ENCODE measurements around the gene PARD3.
A peak's percentile ranks its signal among the peaks of the same experiment; 100 is the strongest.

PARD3 gene

DNA sequence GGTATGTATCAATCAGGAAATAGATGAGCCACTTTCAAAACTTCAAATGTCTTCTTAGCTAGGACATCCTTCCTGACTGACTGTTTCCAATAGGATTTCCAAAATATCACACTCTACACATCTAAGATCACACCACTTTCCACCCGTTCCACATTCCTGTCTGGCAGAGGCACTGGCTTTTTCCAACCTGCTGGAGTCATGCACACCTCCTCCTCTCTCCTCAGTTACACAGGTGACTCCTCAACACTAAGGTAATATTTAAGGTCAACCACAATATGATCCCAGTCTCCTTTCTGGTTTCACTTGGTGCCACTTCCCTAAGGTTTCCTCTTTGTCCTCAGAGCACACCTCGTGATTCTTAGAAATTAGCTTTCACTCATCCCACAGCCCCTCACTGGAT, 196.5 kb downstream of the PARD3 start:
- no peak overlapping the region for H3K4me3 ChIP-seq (ENCODE audit: low read length)
- no peaks in the 10 kb centered on the region for H3K9me2 ChIP-seq (replicated peaks; ENCODE audit: control insufficient read depth, low read length)
- no peak for TF ChIP-seq EZH2phosphoT487 (IDR thresholded peaks at IDR 0.05; ENCODE audit: borderline replicate concordance, low read length)
- TF ChIP-seq, protein P1, sequence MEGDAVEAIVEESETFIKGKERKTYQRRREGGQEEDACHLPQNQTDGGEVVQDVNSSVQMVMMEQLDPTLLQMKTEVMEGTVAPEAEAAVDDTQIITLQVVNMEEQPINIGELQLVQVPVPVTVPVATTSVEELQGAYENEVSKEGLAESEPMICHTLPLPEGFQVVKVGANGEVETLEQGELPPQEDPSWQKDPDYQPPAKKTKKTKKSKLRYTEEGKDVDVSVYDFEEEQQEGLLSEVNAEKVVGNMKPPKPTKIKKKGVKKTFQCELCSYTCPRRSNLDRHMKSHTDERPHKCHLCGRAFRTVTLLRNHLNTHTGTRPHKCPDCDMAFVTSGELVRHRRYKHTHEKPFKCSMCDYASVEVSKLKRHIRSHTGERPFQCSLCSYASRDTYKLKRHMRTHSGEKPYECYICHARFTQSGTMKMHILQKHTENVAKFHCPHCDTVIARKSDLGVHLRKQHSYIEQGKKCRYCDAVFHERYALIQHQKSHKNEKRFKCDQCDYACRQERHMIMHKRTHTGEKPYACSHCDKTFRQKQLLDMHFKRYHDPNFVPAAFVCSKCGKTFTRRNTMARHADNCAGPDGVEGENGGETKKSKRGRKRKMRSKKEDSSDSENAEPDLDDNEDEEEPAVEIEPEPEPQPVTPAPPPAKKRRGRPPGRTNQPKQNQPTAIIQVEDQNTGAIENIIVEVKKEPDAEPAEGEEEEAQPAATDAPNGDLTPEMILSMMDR (IDR thresholded peaks at IDR 0.05; ENCODE audit: low read depth, low read length, poor library complexity, severe bottlenecking), result no peak
- H3K4me2 ChIP-seq (ENCODE audit: low read length), result no peak overlapping the region
- H4K20me1 ChIP-seq (ENCODE audit: control insufficient read depth, insufficient read depth, low read depth, low read length), result no peaks in the 10 kb centered on the region
- H3K79me2 ChIP-seq (ENCODE audit: control insufficient read depth, low read length), result no peaks in the 10 kb centered on the region
- peaks cover 76% of the 10 kb centered on the region for H3K4me1 ChIP-seq (ENCODE audit: control insufficient read depth, low read length)
- peaks cover 8% of the 10 kb centered on the region for H3F3A ChIP-seq (ENCODE audit: control insufficient read depth, insufficient read depth)
- no peaks in the 10 kb centered on the region for H3K36me3 ChIP-seq (ENCODE audit: control insufficient read depth, low read length)
- H3K27ac ChIP-seq (ENCODE audit: low read depth, low read length), result no peak overlapping the region
- no peaks in the 10 kb centered on the region for H3K27me3 ChIP-seq (ENCODE audit: control insufficient read depth, low read length)
- H3K9me3 ChIP-seq (ENCODE audit: control insufficient read depth, insufficient read depth, low read length), result no peaks in the 10 kb centered on the region

DNA sequence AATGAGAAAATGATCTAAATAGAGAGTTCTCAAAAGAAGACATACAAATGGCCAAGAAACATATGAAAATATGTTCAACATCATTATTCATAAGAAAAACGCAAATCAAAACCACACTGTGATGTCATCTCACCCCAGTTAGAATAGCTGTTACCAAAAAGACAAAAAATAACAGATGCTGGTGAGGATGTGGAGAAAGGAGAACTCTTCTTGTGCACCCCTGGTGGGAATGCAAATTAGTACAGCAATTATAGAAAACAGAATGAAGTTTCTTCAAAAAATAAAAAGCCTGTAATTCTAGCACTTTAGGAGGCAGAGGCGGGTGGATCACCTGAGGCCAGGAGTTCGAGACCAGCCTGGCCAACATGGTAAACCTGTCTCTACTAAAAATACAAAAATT, 199.3 kb downstream of the PARD3 start:
- H3K4me1 ChIP-seq (ENCODE audit: control insufficient read depth, low read length), result peaks cover 82% of the 10 kb centered on the region
- H3F3A ChIP-seq (ENCODE audit: control insufficient read depth, insufficient read depth), result peaks cover 8% of the 10 kb centered on the region
- H3K4me2 ChIP-seq (ENCODE audit: low read length), result peak overlapping the region; percentile 61
- H3K9me2 ChIP-seq (replicated peaks; ENCODE audit: control insufficient read depth, low read length), result no peaks in the 10 kb centered on the region
- H3K36me3 ChIP-seq (ENCODE audit: control insufficient read depth, low read length), result no peaks in the 10 kb centered on the region
- H3K79me2 ChIP-seq (ENCODE audit: control insufficient read depth, low read length), result no peaks in the 10 kb centered on the region
- H3K4me3 ChIP-seq (ENCODE audit: low read length), result peak overlapping the region; percentile 40
- no peaks in the 10 kb centered on the region for H3K27me3 ChIP-seq (ENCODE audit: control insufficient read depth, low read length)
- no peaks in the 10 kb centered on the region for H4K20me1 ChIP-seq (ENCODE audit: control insufficient read depth, insufficient read depth, low read depth, low read length)
- peak overlapping the region; percentile 96 for H3K27ac ChIP-seq (ENCODE audit: low read depth, low read length)
- H3K9me3 ChIP-seq (ENCODE audit: control insufficient read depth, insufficient read depth, low read length), result no peaks in the 10 kb centered on the region
- TF ChIP-seq EZH2phosphoT487 (IDR thresholded peaks at IDR 0.05; ENCODE audit: borderline replicate concordance, low read length), result no peak
- TF ChIP-seq, protein P1 (IDR thresholded peaks at IDR 0.05; ENCODE audit: low read depth, low read length, poor library complexity, severe bottlenecking), result no peak

DNA sequence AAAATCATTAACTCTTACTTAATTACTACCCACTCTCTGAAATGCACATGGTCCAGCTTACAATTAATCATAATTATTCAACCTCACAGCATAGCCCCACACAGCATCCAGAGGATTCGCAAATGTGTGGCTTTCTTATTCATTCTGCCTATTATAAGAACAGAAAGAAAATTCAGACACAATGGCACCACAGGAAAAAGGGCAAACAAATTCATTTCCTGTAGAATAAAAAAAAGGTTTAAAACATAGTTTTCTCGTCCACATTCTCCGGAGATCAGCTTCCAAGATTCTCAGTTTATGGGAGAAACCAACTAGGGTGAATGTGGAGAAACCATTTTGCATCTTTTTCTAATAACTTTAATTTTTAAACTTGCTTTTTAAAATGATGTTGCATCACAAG, 201.6 kb downstream of the PARD3 start:
- Histone ChIP-seq H3K79me2 (ENCODE audit: control insufficient read depth, low read length) (no peaks in the 10 kb centered on the region), H3K9me3 (ENCODE audit: control insufficient read depth, insufficient read depth, low read length) (no peaks in the 10 kb centered on the region), H3K27ac (ENCODE audit: low read depth, low read length) (peak overlapping the region; percentile 96), H3F3A (ENCODE audit: control insufficient read depth, insufficient read depth) (peaks cover 8% of the 10 kb centered on the region), H3K27me3 (ENCODE audit: control insufficient read depth, low read length) (no peaks in the 10 kb centered on the region), H3K4me2 (ENCODE audit: low read length) (peak overlapping the region; percentile 48), H3K36me3 (ENCODE audit: control insufficient read depth, low read length) (no peaks in the 10 kb centered on the region), H3K9me2 (replicated peaks; ENCODE audit: control insufficient read depth, low read length) (no peaks in the 10 kb centered on the region), H3K4me3 (ENCODE audit: low read length) (peak overlapping the region; percentile 1), H3K4me1 (ENCODE audit: control insufficient read depth, low read length) (peaks cover 84% of the 10 kb centered on the region), H4K20me1 (ENCODE audit: control insufficient read depth, insufficient read depth, low read depth, low read length) (no peaks in the 10 kb centered on the region)
- TF ChIP-seq, protein P1 (IDR thresholded peaks at IDR 0.05; ENCODE audit: low read depth, low read length, poor library complexity, severe bottlenecking), result no peak
- TF ChIP-seq EZH2phosphoT487 (IDR thresholded peaks at IDR 0.05; ENCODE audit: borderline replicate concordance, low read length), result no peak
